SK-N-DZ (cell line): ENCODE measurements around the gene LDLRAD4.

Experiments used
- DNase-seq: peaks from one replicate; pipeline ENCODE4 v3.0.0-alpha.2; 2015; ENCODE audit warnings: low spot score

LDLRAD4 gene

GRCh38 chr18:13403786-13404549, 185.4 kb downstream of the LDLRAD4 start:
- DNase-seq = no peak

DNA sequence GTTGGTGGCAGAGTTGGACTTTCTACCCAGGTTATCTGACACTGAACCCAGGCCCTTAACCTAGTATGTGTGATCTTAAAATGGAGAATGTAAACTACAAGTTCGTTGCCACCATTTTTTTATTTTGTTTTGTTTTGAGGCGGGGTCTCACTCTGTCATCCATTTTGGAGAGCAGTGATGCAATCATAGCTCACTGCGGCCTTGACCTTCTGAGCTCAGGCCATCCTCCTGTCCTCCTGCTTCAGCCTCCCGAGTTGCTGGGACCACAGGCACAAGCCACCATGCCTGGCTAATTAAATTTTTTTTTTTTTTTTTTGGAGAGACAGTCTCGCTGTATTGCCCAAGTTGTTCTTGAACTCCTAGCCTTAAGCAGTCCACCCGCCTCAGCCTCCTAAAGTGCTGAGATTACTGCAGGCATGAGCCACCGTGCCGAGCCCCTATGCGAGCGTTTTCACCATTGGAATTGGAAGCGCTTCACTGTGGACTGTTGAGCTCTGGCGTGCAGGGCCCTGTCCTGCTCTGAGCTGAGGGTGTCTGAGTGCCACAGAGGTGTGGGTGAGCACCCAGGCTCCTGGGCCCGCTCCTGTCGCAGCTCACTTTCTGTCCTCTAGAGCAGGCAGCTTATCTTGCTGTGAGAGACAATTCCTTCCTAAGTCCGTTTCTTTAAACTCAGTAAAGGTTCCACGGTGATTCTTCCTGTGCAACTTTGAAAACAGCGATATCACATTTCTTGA, 186.9 kb downstream of the LDLRAD4 start:
- DNase-seq = no peak

DNA sequence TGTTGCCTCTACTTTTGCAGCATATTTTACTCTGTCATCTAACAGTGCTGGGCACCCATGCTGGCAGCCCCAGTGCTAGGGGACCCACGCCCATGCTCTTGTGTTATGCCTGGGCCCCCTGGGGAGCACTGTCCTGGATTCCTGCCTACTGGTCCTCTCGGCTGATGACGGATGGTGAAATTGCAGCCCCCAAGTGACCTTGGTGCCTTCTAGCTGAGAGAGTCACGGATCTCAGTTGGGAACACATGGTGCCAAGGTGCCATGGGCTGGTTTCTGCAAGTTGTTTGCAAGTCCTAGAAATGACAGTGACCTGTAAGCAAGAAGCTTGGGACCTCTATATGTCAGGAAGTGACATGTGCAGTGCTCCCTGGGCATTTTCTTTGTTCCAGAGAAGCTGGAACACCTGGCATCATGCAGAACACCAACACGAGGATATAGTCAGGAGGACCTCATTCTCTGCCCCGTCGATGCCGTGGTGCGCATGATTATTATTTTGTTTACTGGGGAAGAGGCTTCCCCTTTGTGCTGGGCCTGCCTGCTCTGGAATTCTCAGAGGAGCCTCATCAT, 187.6 kb downstream of the LDLRAD4 start:
- no peak for DNase-seq

- no peak for DNase-seq
Measured at GRCh38 chr18:13406736-13407135, 188.2 kb downstream of the LDLRAD4 start.

DNA sequence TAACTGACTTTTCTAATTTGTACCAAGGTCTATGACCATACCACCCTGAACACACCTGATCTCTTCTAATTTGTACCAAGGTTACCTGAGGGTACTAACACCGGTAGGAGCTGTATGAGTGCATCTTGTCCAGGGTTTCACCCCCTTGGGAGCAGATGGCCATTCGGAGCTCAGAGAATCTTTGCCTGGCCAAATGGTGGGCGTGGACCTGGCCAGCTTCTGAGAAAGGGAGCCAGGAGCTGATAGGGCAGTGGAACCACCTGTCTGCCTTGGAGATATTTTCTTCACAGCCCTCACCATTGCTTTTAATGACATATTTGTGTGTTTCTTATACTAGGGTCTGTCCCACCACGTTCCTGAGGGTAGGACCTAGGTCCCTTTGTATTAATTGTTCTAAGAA, 188.9 kb downstream of the LDLRAD4 start:
- no peak for DNase-seq

- DNase-seq = no peak
Measured at GRCh38 chr18:13409026-13409425, 190.5 kb downstream of the LDLRAD4 start.

DNA sequence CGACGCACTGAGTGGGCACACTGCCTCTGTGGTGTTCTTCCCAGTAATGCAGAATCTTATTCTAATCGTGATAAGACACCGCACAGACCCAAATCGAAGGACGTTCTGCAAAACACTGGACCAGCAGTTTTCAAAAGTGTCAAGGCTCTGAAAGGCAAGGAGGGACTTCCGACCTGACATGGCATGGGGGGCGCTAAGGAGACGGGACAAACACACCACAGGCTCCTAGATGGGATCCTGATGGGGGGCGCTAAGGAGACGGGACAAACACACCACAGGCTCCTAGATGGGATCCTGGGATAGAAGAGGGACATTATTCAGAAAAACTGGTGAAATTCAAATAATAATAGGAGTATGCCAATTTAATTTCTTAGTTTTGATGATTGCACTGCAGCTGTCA, 191.4 kb downstream of the LDLRAD4 start:
- DNase-seq = no peak

DNA sequence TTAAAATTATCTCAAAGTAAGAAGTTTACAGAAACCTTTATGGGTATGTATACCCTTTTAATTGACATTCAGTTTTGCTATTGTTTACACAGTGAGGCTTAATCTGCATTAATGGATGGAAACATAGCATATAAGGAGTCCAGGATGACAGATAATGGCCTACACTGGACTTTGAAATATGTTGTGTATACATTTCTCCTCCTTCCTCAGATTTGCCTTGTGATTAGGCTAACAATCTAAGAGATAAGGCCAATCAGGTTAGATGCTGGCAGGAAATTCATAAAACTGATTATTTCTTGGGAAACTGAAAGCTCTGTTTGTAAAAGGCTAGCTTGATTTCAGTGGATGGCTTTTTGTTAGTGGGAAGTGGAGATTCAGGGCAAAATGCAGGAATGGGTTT, 191.9 kb downstream of the LDLRAD4 start:
- DNase-seq = no peak

GRCh38 chr18:13412017-13412416, 193.5 kb downstream of the LDLRAD4 start:
- no peak for DNase-seq

DNA sequence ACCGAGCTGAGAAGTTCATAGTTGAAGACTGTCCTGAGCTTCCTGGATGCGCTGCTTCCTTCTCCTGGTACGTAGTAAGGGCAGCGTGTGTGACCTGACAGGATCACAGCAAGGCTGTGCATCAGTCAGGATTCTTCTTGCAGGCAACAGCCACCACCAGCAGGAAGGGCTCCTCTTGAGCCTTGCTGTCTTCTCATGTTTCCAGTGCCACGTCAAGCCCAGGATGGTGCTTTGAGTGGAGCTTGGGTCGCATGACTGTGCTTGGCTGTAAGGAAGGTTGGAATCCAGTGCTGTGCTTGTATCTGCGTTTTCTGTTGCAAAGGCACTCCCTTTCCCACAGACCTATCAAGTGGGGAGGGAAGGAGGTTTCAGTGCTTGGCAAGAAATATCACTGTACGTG, 194.3 kb downstream of the LDLRAD4 start:
- no peak for DNase-seq

DNA sequence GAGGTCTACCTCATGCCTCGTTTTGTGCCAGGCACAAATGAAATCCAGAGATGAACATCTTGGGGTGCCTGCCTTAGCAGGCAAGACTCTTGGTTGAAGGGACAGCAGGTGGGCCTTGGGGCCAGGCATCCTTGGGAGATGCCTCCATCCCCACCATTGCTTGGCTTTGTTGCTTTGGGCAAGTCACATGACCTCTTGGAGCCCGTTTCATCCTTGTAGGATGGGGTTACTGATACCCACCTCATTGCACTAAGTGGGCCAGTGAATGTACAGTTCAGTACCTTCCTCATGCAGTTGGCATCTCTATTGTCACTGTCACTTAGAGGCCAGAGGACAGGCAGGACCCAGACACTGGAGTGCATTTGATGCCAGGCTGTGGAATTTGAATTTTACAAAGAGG, 195.5 kb downstream of the LDLRAD4 start:
- no peak for DNase-seq

- no peak for DNase-seq
Measured at GRCh38 chr18:13414521-13414920, 196.0 kb downstream of the LDLRAD4 start.

DNA sequence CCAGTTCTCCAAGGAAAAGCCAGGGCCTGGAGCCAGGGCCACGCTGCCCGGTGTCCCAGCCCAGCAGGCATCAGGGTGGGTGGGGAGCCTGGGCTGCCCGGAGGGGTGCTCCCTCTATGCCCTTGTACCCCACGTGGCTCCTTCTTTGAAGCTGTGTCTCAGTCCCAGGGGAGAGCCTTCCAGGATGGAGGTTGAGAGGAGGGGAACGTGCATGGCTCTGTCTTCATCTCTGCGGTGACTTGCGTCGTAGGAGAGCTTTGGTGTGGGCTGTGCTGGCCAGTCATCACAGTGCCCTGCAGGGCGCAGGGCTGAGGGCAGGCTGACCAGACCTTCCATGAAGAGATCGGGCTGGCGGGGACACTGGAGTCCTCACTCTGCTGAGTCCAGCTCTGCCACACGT, 197.2 kb downstream of the LDLRAD4 start:
- DNase-seq = no peak

DNA sequence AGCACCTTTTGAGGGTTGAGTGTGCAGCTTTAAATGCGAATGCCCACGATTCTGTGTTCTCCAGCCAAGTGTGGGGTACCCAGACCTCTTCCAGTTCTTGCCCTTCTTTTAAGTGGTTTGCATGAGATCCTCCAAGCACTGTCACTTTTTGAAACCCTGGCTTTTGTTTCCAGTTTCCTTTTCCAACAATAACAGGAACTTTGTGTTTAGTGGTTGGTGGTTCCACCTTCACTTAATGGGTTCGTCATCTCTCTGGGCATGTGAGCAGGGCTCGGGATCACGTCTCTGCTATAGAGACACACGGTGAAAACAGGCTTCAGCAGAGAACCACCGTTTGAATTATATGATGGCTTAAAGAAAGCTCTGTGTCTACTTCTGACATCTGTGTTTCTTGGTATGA, 197.6 kb downstream of the LDLRAD4 start:
- DNase-seq = no peak

DNA sequence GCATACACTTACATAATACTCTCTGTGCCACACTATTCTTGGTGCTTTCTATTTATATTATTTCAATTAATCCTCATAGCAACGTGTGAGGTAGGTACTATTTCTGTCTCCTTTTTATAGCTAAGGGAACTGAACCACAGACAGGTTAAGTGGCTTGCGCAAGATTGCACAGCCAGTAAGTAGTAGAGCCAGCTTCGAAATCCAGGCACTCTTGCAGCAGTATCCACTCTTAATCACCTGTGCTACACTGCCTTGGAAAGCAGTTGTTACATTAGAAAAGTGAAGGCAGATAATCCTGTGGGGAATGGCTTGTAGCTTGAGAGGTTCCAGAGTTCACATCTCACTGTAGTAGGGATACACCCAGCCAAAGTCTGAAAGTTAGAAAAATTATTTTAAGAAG, 198.3 kb downstream of the LDLRAD4 start:
- no peak for DNase-seq

- DNase-seq = no peak
Measured at GRCh38 chr18:13418013-13418710, 199.6 kb downstream of the LDLRAD4 start.

GRCh38 chr18:13420969-13421686, 202.6 kb downstream of the LDLRAD4 start:
- DNase-seq = no peak

DNA sequence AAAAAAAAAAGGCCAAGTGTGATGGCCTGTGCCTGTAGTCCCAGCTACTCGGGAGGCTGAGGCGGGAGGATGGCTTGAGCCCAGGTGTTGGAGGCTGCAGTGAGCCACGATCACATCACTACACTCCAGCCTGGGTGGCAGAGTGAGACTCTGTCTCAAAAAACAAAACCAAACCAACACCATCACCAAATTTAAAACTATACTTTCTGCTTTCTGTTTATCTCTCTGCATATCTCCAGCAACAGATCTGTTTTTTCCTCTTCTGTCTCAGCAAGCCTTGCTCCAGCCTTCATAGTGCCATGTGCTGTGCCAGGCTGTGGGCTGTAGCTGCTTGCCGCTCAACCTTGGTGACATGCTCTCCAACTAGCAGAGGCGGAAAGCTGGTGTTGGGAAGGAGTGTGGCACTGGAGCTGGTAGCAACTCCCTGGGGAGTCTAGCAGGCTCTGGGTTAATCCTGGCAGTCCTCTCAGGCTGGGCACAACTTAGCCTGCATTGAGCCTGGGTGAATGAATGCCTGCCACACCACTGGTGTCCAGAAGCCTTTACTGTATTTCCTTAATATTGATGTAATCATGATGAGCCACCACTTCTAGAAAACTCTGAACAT, 204.1 kb downstream of the LDLRAD4 start:
- no peak for DNase-seq

DNA sequence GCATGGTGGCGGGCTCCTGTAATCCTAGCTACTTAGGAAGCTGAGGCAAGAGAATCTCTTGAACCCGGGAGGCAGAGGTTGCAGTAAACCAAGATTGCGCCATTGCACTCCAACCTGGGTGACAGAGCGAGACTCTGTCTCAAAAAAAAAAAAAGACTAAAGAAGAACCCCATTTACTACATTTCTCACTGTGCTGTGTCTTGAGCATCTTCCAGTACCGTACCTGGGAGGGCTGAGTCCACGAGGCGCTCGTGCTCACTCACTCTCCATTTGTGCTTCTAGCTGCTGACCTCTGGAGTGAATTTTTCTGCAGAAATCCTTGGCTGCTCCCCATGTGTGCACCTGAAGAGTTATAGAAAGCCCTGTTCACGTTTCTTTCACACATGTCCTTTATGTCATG, 204.8 kb downstream of the LDLRAD4 start:
- no peak for DNase-seq

GRCh38 chr18:13424363-13424762, 205.8 kb downstream of the LDLRAD4 start:
- no peak for DNase-seq
